D341Med (cell line): ENCODE results near the gene FRMD6.

Experiments used
- DNase-seq: peaks from one replicate; pipeline ENCODE4 v3.0.0; 2012; ENCODE audit warnings: low spot score

Gene FRMD6

DNA sequence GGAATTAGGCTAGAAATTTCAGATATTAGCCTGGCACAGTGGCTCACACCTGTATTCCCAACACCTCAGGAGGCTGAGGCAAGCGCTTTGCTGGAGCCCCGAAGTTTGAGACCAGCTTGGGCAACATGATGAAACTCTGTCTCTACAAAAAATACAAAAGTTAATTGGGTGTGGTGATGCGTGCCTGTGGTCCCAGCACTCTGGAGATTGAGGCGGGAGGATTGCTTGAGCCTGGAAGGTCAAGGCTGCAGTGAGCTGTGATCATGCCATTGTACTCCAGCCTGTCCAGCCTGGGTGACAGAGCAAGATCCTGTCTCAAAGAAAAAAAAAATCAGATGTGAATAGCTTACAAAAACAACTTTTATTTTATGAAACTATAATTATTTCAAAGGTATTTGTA lies 15.1 kb downstream of the FRMD6 start:
- DNase-seq: no peak

GRCh38 chr14:51668870-51669269 lies 17.2 kb downstream of the FRMD6 start:
- no peak for DNase-seq

DNA sequence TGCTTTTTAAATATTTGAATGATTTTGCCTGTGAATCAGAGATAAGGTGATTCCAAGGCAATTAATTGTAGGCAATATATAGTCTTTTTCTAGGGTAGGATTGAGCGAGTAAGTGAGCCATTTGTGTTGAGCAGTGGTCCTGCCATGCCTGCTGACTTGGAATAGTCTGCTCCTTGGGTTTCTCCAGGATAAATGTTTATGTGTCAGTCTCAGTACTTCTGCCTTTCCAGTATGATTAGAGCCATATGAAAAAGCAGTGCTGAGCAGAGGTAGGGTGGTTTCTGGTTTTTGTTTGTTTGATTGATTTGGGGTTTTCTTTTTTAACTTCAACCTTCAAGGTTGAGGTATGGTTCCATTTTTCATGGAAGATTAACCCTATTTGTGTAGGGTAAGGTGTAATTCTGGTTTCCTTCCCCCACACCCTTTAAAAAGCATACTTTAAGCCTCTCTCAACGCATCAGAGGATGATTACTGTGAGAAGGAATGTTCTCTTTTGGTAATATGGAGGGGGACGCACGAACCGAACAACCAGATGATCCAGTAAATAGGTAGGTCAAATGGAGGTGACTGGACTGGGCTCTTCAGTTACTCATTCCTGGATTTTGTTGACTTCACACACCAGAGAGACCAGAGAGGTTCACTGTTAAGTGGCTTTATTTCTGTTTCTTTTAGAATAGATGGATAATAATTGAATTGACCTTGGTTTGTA lies 22.7 kb downstream of the FRMD6 start:
- DNase-seq: no peak

DNA sequence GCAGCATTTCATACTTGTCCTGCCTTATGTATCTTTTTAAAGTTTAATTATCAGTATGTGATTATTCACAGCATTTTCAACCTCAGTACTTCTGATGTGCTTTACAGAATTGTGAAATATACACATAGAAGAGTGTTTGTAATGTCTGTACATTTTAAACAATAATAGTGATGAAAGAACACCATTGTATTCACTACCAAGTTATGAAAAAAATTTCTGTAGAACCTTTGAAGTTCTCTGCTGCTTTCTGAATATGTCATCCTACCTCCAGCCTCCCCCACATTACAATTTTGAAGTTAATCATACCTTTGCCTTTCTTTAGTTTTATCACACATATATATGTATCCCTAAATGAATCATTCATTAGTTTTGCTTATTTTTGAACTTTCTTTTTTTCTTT lies 24.8 kb downstream of the FRMD6 start:
- DNase-seq: no peak

- no peak for DNase-seq
Measured at GRCh38 chr14:51677266-51677665, 25.6 kb downstream of the FRMD6 start.

DNA sequence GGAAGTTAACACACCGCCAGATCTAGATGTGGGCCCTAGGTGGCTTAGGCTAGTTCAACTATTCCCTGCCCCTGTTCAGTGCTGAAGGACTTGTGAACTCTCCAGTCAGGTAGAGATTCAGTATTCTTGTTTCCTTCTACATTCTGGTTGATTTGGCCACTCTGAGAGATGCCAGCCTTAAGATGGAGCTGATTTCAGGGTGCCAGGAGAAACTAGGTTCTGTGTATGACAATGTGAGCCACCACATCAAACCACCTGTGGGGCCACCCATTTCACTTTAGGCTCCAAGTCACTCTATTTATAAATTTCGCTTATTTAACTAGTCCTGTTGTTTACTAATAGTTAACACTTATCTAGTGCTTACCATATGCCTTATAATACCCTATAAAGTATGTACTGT lies 26.0 kb downstream of the FRMD6 start:
- DNase-seq: no peak

DNA sequence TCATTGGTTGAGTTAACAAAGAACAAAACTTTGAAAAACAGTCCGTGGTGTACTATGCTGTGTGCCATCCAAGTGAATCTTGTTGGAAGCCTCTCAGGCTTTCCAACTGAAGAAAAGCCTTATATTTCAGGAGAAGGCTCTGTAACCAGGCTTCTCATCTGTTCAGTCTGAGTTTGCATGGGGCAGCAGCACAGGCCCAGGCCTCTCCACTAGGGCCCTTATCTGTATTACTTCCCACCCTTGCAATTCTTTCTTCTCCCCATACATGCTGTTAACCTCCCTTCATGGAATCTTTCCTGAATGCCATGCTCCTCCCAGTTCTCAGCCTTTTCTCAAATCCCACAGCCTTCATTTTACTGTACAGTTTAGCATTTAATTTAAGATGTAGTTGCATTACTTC lies 28.3 kb downstream of the FRMD6 start:
- DNase-seq: no peak

- no peak for DNase-seq
Measured at GRCh38 chr14:51681411-51681810, 29.7 kb downstream of the FRMD6 start.

DNA sequence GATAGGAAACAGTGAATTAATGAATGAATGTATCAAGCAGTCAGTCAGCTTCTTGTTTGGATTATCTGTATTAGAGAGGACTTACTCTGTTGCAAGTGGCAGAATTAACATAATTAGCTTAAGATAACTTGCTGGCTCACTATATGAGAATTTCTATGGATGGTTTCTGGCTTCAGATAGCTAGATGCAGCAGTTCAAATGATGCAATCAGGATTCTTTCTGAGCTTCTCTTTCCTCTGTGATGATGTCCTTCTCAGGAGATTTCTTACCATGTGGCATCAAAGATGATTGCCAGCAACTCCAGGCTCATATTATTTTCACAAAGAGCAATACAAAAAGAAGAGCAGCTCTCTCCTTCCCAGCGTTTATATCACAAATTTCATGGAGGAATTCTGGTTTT lies 30.7 kb downstream of the FRMD6 start:
- DNase-seq: no peak

- DNase-seq: no peak
Measured at GRCh38 chr14:51684760-51685159, 33.0 kb downstream of the FRMD6 start.

GRCh38 chr14:51691176-51691575 lies 39.5 kb downstream of the FRMD6 start:
- DNase-seq: no peak

GRCh38 chr14:51692646-51693045 lies 40.9 kb downstream of the FRMD6 start:
- DNase-seq: no peak

DNA sequence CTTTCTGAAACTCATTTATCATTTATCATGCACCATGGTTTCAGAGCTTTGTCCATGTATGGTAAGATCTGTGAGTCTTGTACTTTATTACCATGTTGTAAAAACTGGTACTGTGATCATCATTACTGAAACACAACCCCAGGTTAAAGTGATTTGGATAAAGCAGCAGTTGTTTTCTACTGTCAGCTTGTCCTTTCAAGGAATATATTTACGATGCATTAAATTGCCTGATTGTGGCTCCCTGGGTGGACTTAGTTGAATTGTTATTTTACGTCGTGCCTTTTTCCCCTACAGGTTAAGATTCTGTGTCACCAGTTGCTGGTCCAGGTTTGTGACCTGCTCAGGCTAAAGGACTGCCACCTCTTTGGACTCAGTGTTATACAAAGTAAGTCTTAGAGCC lies 46.1 kb downstream of the FRMD6 start:
- no peak for DNase-seq

- DNase-seq: no peak
Measured at GRCh38 chr14:51701951-51702350, 50.2 kb downstream of the FRMD6 start.

DNA sequence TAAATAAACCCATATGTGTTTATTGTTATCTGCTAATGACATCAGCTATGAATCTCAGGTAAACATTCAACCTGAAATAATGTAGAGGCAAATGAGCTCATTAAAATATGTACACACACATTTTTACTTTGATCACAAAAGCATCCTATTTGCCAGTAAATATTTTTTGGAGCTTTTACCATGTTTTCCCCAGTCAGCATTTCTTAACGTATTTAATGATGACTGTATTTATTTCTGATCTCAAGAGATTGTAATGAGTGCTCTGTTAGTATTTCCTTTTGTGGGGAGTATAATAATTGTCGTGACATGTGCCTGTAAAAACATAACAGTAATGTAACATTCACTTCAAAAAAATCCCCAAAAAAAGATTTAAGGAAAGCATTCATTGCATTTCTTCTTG lies 52.1 kb downstream of the FRMD6 start:
- DNase-seq: no peak

DNA sequence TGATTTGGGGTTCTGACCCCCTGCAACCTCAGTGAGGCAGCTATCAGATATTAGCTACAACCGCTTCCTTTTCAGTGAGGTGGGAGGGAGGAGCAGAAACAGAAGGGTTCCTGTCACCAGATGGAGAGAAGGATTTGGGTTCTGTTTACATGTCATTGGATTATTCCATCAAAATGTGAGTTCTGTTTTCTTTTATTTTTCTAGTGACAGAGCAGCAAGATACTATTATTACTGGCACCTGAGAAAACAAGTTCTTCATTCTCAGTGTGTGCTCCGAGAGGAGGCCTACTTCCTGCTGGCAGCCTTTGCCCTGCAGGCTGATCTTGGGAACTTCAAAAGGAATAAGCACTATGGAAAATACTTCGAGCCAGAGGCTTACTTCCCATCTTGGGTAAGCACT lies 52.8 kb downstream of the FRMD6 start:
- no peak for DNase-seq

DNA sequence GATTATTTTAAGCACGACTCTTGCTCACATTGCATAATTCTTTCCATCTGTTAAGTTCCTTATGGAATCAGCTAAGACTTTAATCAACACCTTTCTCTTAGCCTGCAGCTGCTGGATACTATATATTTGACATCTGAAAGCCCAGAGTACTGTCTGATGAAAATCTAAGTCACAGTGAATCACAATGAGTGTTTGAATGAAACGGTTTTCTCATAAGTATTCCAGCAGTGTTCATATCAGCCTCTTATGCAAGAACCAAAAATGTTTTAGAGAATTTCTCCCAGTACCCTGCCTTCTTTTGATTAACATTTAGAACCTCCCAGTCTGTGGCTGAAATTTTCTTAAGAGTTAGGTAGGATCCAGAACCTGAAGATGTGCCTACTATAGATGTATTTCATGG lies 55.6 kb downstream of the FRMD6 start:
- no peak for DNase-seq

DNA sequence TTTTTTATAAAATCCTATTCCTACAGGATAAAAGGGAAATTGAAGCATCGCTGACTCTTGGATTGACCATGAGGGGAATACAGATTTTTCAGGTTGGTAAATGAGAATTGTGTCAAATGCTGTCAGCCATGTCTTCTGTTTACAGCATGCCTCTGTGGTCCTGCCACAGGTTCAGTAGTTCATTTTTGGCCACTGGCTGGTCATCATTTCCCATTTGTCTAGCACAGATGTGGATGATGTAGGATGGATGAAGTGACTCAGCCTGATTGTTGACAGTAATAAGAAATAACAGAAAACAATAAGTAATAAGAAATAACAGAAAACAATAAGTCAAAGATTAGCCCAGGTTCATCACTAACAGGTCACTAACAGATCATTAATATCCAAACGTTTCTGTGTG lies 59.8 kb downstream of the FRMD6 start:
- no peak for DNase-seq

DNA sequence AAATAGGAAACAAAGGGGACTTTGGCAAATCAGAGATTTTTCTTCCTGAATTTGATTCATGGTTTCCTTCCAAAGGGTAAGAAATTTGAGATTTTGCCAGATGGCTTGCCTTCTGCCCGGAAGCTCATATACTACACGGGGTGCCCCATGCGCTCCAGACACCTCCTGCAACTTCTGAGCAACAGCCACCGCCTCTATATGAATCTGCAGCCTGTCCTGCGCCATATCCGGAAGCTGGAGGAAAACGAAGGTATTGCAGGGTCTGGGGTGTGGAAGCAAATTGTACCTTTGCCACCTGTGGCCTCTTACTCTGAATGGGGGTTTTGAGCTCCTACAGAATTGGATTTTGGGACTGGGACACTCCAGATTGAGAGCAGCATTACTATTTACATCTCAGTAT lies 63.5 kb downstream of the FRMD6 start:
- no peak for DNase-seq

DNA sequence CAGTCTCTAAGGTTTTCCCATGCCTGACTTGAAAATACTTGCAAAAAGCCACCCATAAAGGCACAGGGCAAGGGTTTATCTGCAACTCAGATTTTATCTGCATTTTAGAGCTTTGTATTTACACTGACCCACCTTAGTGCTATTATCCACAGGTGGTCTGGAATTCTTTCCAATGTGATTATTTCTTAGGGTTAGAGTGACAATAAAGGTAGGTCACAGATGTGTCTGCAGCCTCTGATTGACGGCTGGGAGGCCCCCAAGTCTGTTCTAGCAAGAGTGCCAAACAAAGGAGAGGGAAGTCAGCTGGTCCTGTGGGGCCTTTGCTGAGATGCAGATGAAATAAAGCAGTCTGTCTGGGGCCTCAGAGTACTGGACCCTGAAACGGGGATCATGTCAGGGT lies 64.0 kb downstream of the FRMD6 start:
- no peak for DNase-seq

GRCh38 chr14:51716610-51717009 lies 64.9 kb downstream of the FRMD6 start:
- DNase-seq: no peak

- no peak for DNase-seq
Measured at GRCh38 chr14:51717766-51718165, 66.1 kb downstream of the FRMD6 start.

GRCh38 chr14:51719955-51720354 lies 68.2 kb downstream of the FRMD6 start:
- DNase-seq: no peak

DNA sequence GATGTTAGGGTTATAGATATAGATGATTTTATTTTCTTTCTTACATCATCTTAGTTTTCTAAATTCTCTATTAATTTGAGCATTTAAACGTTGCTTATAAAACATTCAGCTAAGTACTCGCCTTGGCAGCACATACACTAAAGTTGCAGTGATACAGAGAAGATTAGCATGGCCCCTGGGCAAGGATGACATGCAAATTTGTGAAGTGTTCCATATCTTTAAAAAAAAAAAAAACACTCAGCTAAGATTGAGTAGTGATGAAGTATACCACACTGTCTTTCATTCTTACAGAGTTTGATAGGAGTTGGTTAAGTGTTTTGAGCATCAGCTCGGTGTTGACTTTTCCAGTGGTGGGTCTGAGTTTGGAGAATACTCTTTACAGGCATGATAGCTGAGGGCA lies 72.3 kb downstream of the FRMD6 start:
- no peak for DNase-seq

DNA sequence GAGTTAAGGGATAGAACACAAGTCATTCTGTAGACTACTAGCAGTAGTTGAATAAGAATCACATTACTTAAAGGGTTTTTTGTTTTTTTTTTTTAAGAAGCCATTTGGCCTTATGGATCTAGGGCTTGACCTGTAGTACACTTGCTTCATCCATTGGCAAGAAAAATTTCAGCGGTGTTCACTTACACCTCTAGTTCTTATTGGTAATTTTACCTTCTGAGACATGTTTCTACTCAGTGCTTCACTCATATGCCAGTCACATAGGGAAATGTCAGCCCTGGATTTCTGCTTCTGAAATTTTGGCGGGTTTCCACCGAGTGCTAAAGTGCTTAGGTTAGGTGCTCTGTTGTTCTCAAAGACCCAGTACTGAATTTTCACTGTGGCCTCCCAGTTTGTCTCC lies 72.9 kb downstream of the FRMD6 start:
- no peak for DNase-seq
